HCT116 (cell line): ENCODE results near the gene C5AR2. TPM values are rescaled to one million over a fixed set of nuclear protein-coding genes. Genes with fewer than 3 reads are reported as not detected.
A peak's percentile ranks its signal among the peaks of the same experiment; 100 is the strongest.

Experiments
- ATAC-seq: fragments of 200-7000 bp; cut with Tn5 transposase; 2 replicates; pipeline ENCODE4 v1.9.1; 2020; ENCODE audit warnings: mild to moderate bottlenecking, moderate library complexity
- BruUV-seq: library from RNA; stranded (reverse); fragments of 400-500 nt; replicated peaks from 2 replicates; lab custom pipeline; 2021; lab: Mats Ljungman, UMichigan
- CTCF ChIA-PET: fragments of 300-600 bp; sonication (Branson Sonifier 250); formaldehyde crosslinking; loops from one replicate; lab custom pipeline; 2021; ENCODE audit warnings: antibody characterized with exemption; lab: Charles Lee
- POLR2A ChIA-PET: fragments of 300-600, 350-600 bp; sonication (Branson Sonifier 250); formaldehyde crosslinking; loops from one replicate; lab custom pipeline; 2021; ENCODE audit warnings: antibody characterized with exemption; lab: Charles Lee
- RAD21 ChIA-PET, 2 experiments: fragments of 300-600 bp; sonication (Branson Sonifier 250); formaldehyde crosslinking; loops; one replicate each; lab custom pipeline; 2023; ENCODE audit warnings: low total read pairs in 2 of 2; ENCODE audit not compliant: uncharacterized antibody in 2 of 2, unreplicated experiment in 2 of 2, low non-redundant PET in 1 of 2; lab: Charles Lee
- DNase-seq: peaks from one replicate; pipeline ENCODE4 v3.0.0-alpha.2; 2010; ENCODE audit warnings: low read depth, low spot score
- H2AFZ ChIP-seq: fragments of 200-600 bp; shearing (Covaris generic), sonication (generic); 2 replicates; pipeline ENCODE4 v1.6.1; 2017; ENCODE audit warnings: low read depth, mixed run types, mixed read lengths, antibody characterized with exemption, low read length; ENCODE audit not compliant: poor library complexity, severe bottlenecking
- H3K27ac ChIP-seq: 2 replicates; pipeline ENCODE4 v1.5.1; 2012; ENCODE audit warnings: low read depth, low read length
- H3K27me3 ChIP-seq: fragments of 200-600 bp; sonication (generic); 2 replicates; pipeline ENCODE4 v1.6.1; 2016; ENCODE audit warnings: mixed run types, low read length, mixed read lengths; ENCODE audit not compliant: insufficient read depth
- H3K36me3 ChIP-seq, 2 experiments: fragments of 200-500 bp in 1 of 2; fragments of 200-600 bp in 1 of 2; sonication (Bioruptor generic) in 1 of 2; sonication (generic) in 1 of 2; 2 replicates each; pipeline versions ENCODE4 v1.5.1 to v1.6.1; 2014 to 2016; ENCODE audit warnings: low read length in 2 of 2, inconsistent platforms in 1 of 2, mixed read lengths in 1 of 2, mixed run types in 1 of 2; ENCODE audit not compliant: insufficient read depth in 2 of 2, control insufficient read depth in 1 of 2
- H3K4me1 ChIP-seq, 2 experiments: fragments of 200-600 bp in 1 of 2; sonication (generic) in 1 of 2; 2 replicates each; pipeline versions ENCODE4 v1.5.1 to v1.6.1; 2012 to 2017; ENCODE audit warnings: low read length in 2 of 2, inconsistent platforms in 1 of 2, mild to moderate bottlenecking in 1 of 2, mixed read lengths in 1 of 2, mixed run types in 1 of 2, moderate library complexity in 1 of 2; ENCODE audit not compliant: insufficient read depth in 2 of 2, control insufficient read depth in 1 of 2
- H3K4me2 ChIP-seq: fragments of 200-600 bp; sonication (generic); 2 replicates; pipeline ENCODE4 v1.6.1; 2017; ENCODE audit warnings: mixed run types, low read length, mixed read lengths
- H3K4me3 ChIP-seq, 2 experiments: fragments of 200-600 bp in 1 of 2; sonication (generic) in 1 of 2; replicated peaks in 1 of 2; 2 replicates each; pipeline ENCODE4 v1.5.1; 2011 to 2016; ENCODE audit warnings: low read length in 2 of 2, control low read depth in 1 of 2, low read depth in 1 of 2, mild to moderate bottlenecking in 1 of 2, mixed read lengths in 1 of 2, mixed run types in 1 of 2
- H3K79me2 ChIP-seq: fragments of 200-600 bp; sonication (generic); 2 replicates; pipeline ENCODE4 v1.6.1; 2017; ENCODE audit warnings: mild to moderate bottlenecking, mixed run types, low read length, moderate library complexity, mixed read lengths; ENCODE audit not compliant: insufficient read depth
- H3K9ac ChIP-seq: fragments of 200-600 bp; sonication (generic); 2 replicates; pipeline ENCODE4 v1.6.1; 2016; ENCODE audit warnings: low read length, mixed read lengths
- H3K9me2 ChIP-seq: fragments of 200-600 bp; sonication (generic), shearing (Covaris generic); 2 replicates; pipeline ENCODE4 v1.6.1; 2017; ENCODE audit warnings: mixed run types, mild to moderate bottlenecking, moderate library complexity; ENCODE audit not compliant: insufficient read depth
- H3K9me3 ChIP-seq, 2 experiments: fragments of 200-500 bp in 1 of 2; fragments of 200-600 bp in 1 of 2; sonication (Bioruptor generic) in 1 of 2; sonication (generic) in 1 of 2; 2 replicates each; pipeline ENCODE4 v1.6.1; 2014 to 2017; ENCODE audit warnings: low read length in 2 of 2, mixed read lengths in 2 of 2, inconsistent platforms in 1 of 2, low read depth in 1 of 2, mild to moderate bottlenecking in 1 of 2, mixed run types in 1 of 2, moderate library complexity in 1 of 2; ENCODE audit not compliant: control insufficient read depth in 1 of 2, insufficient read depth in 1 of 2
- H4K20me1 ChIP-seq: fragments of 200-600 bp; sonication (generic), shearing (Covaris generic); 2 replicates; pipeline ENCODE4 v1.6.1; 2017; ENCODE audit warnings: mixed run types, mild to moderate bottlenecking, moderate library complexity; ENCODE audit not compliant: insufficient read depth
- ATF3 ChIP-seq: IDR thresholded peaks from 2 replicates; pipeline ENCODE4 v1.6.1; 2012
- CEBPB ChIP-seq: IDR thresholded peaks from 2 replicates; pipeline ENCODE4 v1.6.1; 2012; ENCODE audit warnings: low read depth
- CTCF ChIP-seq, 3 experiments: fragments of 200-600 bp in 1 of 3; sonication (generic) in 1 of 3; IDR thresholded peaks in 2 of 3; conservative IDR thresholded peaks in 1 of 3; 2 replicates each; pipeline ENCODE4 v1.5.1; 2012 to 2017; ENCODE audit warnings: low read depth in 2 of 3, low read length in 2 of 3, antibody characterized with exemption in 1 of 3, borderline replicate concordance in 1 of 3, control low read depth in 1 of 3, mild to moderate bottlenecking in 1 of 3, mixed read lengths in 1 of 3, mixed run types in 1 of 3, moderate library complexity in 1 of 3; ENCODE audit not compliant: insufficient read depth in 1 of 3
- EGR1 ChIP-seq: IDR thresholded peaks from 2 replicates; pipeline ENCODE4 v1.6.1; 2012; ENCODE audit warnings: low read depth
- ELF1 ChIP-seq: IDR thresholded peaks from 2 replicates; pipeline ENCODE4 v1.6.1; 2012; ENCODE audit warnings: low read depth, borderline replicate concordance
- EZH2 ChIP-seq: fragments of 200-600 bp; sonication (generic); IDR thresholded peaks from 2 replicates; pipeline ENCODE4 v1.6.1; 2017; ENCODE audit warnings: antibody characterized with exemption, mixed run types
- EZH2phosphoT487 ChIP-seq: fragments of 200-600 bp; IDR thresholded peaks from 2 replicates; pipeline ENCODE4 v1.6.1; 2018; ENCODE audit warnings: antibody characterized with exemption, borderline replicate concordance
- FOSL1 ChIP-seq: IDR thresholded peaks from 2 replicates; pipeline ENCODE4 v1.6.1; 2012; ENCODE audit warnings: low read depth
- JUND ChIP-seq: IDR thresholded peaks from 2 replicates; pipeline ENCODE4 v1.6.1; 2012
- MAX ChIP-seq: IDR thresholded peaks from 2 replicates; pipeline ENCODE4 v1.6.1; 2012
- POLR2A ChIP-seq: IDR thresholded peaks from 2 replicates; pipeline ENCODE4 v1.7.0; 2011; ENCODE audit warnings: borderline replicate concordance; ENCODE audit not compliant: insufficient read depth, insufficient read length; ENCODE audit errors: extremely low read depth
- POLR2AphosphoS5 ChIP-seq: IDR thresholded peaks from 2 replicates; pipeline ENCODE4 v1.6.1; 2011; ENCODE audit warnings: mild to moderate bottlenecking, low read depth, low read length, moderate library complexity
- SIN3A ChIP-seq: IDR thresholded peaks from 2 replicates; pipeline ENCODE4 v1.6.1; 2012; ENCODE audit warnings: low read depth
- SP1 ChIP-seq: IDR thresholded peaks from 2 replicates; pipeline ENCODE4 v1.6.1; 2012; ENCODE audit warnings: low read depth
- SRF ChIP-seq: IDR thresholded peaks from 2 replicates; pipeline ENCODE4 v1.6.1; 2012; ENCODE audit warnings: low read depth
- YY1 ChIP-seq: IDR thresholded peaks from 2 replicates; pipeline ENCODE4 v1.6.1; 2011; ENCODE audit warnings: low read length, low read depth, moderate library complexity, mild to moderate bottlenecking; ENCODE audit not compliant: insufficient replicate concordance; ENCODE audit errors: extremely low read depth
- ZBTB33 ChIP-seq: IDR thresholded peaks from 2 replicates; pipeline ENCODE4 v1.6.1; 2011; ENCODE audit warnings: mild to moderate bottlenecking, low read length, moderate library complexity; ENCODE audit not compliant: insufficient replicate concordance; ENCODE audit errors: extremely low read depth
- ZNF274 ChIP-seq: fragments of 200-500 bp; sonication (Bioruptor generic); IDR thresholded peaks from 2 replicates; pipeline ENCODE4 v1.6.1; 2014; ENCODE audit warnings: mild to moderate bottlenecking, low read depth, low read length, inconsistent platforms
- intact Hi-C: fragments of 100-400 bp; cut with micrococcal nuclease; formaldehyde crosslinking; loops from 2 replicates; pipeline ENCODE4 v1.10.0; 2022
- total RNA-seq: library from RNA; stranded (reverse); gene quantifications from one replicate; pipeline ENCODE4 v1.2.1, GENCODE V29; 2021; ENCODE audit not compliant: unreplicated experiment

C5AR2 gene
- total RNA-seq, 1 experiment from 2014 or later = 0.12 TPM

- ChIA-PET RAD21 (interaction anchor here (0.6 to 1.0 kb wide), 4 partner anchors 43 to 79 kb away, joined by 3 to 5 read pairs (median 4); no protein-coding TSS in a partner anchor), POLR2A (interaction anchor here (0.7 to 1.7 kb wide), 5 partner anchors 9 to 75 kb away, joined by 3 to 5 read pairs (median 3); partner anchors contain the start of gene INAFM1), CTCF (interaction anchor here (0.6 to 2.7 kb wide), 28 partner anchors 8 to 519 kb away, joined by 3 to 23 read pairs (median 5); partner anchors contain the start of genes INAFM1 and ZC3H4)
- Histone ChIP-seq H3K9me2 (no peaks in the 10 kb centered on the region), H2AFZ (peak within 1 kb of the TSS; percentile 61), H3K9ac (peak within 1 kb of the TSS; percentile 89), H3K4me1 (peaks cover 15 to 22% of the 10 kb centered on the region in 2 experiments; a peak in 3 of 4 replicates), H3K79me2 (peaks cover 48% of the 10 kb centered on the region), H3K36me3 (peaks cover 13 to 15% of the 10 kb centered on the region in 2 experiments; a peak in 3 of 4 replicates), H3K4me3 (peak within 1 kb of the TSS; percentile 70 to 85), H3K4me2 (peak within 1 kb of the TSS; percentile 84), H3K9me3 (no peaks in the 10 kb centered on the region), H3K27me3 (no peaks in the 10 kb centered on the region), H4K20me1 (no peaks in the 10 kb centered on the region), H3K27ac (peak within 1 kb of the TSS; percentile 71)
- BruUV-seq = no TSS peak
- intact Hi-C loops = loop anchor here (1.0 kb wide), 1 partner anchor 34 kb away; no protein-coding TSS in a partner anchor
- DNase-seq (peak; percentile 98), ATAC-seq (peak; percentile 96)
- TF ChIP-seq EGR1 (no peak), EZH2 (no peak), MAX (peak; percentile 96), CTCF (IDR thresholded peaks at IDR 0.05 in 2 of 3, conservative IDR thresholded peaks at IDR 0.05 in 1 of 3; ENCODE audit: borderline replicate concordance in 1 of 3, insufficient read depth in 1 of 3, low read depth in 2 of 3, low read length in 2 of 3) (peak; percentile 69 to 98 (median 97)), SP1 (peak; percentile 77), ATF3 (no peak), JUND (no peak), EZH2phosphoT487 (no peak), YY1 (peak; percentile 26), CEBPB (no peak), ZBTB33 (no peak), FOSL1 (no peak), POLR2AphosphoS5 (peak; percentile 91), SRF (no peak), SIN3A (peak; percentile 78), POLR2A (peak; percentile 74), ELF1 (peak; percentile 67; the same call in 1 of the 2 replicates), ZNF274 (no peak)
These were observed 17.1 kb downstream of the C5AR2 start, which contains the start of gene DHX34 for GRCh38 chr19:47348819-47349795. DHX34 (plus strand) TSS chr19:47349315; CDS start chr19:47353031, 3,716 bp downstream.
